Lung microvascular endothelial cell (primary cell): Measurements from ENCODE around the gene SUPV3L1. TPM values are rescaled to one million over a fixed set of nuclear protein-coding genes. Genes with fewer than 3 reads are reported as not detected.

Experiments used
- total RNA-seq: library from RNA; depleted of rRNA; stranded (reverse); fragments of >200 nt; gene quantifications from 2 replicates; pipeline ENCODE4 v1.2.1, GENCODE V29; 2014

Gene SUPV3L1
- total RNA-seq, 1 donor from 2014 or later = 20.8 TPM

Other genes with a start within 250 kb of the SUPV3L1 start
- gene DDX21, start 224.1 kb upstream of the SUPV3L1 start, total RNA-seq = 42.9 and 57.7 TPM in 2 replicates
- gene KIFBP, start 191.4 kb upstream of the SUPV3L1 start, total RNA-seq = 17.9 and 19.0 TPM in 2 replicates
- gene SRGN, start 92.1 kb upstream of the SUPV3L1 start, total RNA-seq = 227 and 408 TPM in 2 replicates
- gene VPS26A, start 56.1 kb upstream of the SUPV3L1 start, total RNA-seq = 24.6 and 29.0 TPM in 2 replicates
- under 0.01 TPM in 1 of 2 replicates, not detected in the other for gene HKDC1, start 40.1 kb downstream of the SUPV3L1 start, total RNA-seq
- gene HK1, start 98.3 kb downstream of the SUPV3L1 start, total RNA-seq = 86.7 and 93.3 TPM in 2 replicates
- 0.60 TPM in 1 of 2 replicates, not detected in the other for gene TACR2, start 236.7 kb downstream of the SUPV3L1 start, total RNA-seq